GM21381 (cell line): Measurements from ENCODE around the gene SEMA5A.
A peak's percentile ranks its signal among the peaks of the same experiment; 100 is the strongest.
"Not testable (repeated sequence)": the region's sequence is repeated elsewhere in the genome, so short reads cannot be mapped to it uniquely, and the experiment has no call there.

Experiments
- ATAC-seq: cut with Tn5 transposase; IDR thresholded peaks from one replicate; pipeline ENCODE4 v1.9.1; 2021; ENCODE audit warnings: mild to moderate bottlenecking, moderate library complexity; ENCODE audit not compliant: unreplicated experiment

Gene SEMA5A

GRCh38 chr5:9409413-9409960 is 136.4 kb downstream of the SEMA5A start:
- ATAC-seq, result no peak

GRCh38 chr5:9408964-9409363 is 136.9 kb downstream of the SEMA5A start:
- no peak for ATAC-seq

GRCh38 chr5:9405196-9405754 is 140.6 kb downstream of the SEMA5A start:
- no peak for ATAC-seq

- ATAC-seq, result no peak
Observed at GRCh38 chr5:9401786-9402472, 143.9 kb downstream of the SEMA5A start.

GRCh38 chr5:9399783-9400182 is 146.1 kb downstream of the SEMA5A start:
- not testable (repeated sequence) for ATAC-seq

- ATAC-seq, result no peak
Observed at GRCh38 chr5:9399094-9399493, 146.8 kb downstream of the SEMA5A start.

GRCh38 chr5:9398227-9398626 is 147.6 kb downstream of the SEMA5A start:
- no peak for ATAC-seq

- no peak for ATAC-seq
Observed at GRCh38 chr5:9396285-9396770, 149.5 kb downstream of the SEMA5A start.

GRCh38 chr5:9395706-9396105 is 150.2 kb downstream of the SEMA5A start:
- no peak for ATAC-seq

GRCh38 chr5:9394221-9394620 is 151.7 kb downstream of the SEMA5A start:
- no peak for ATAC-seq

GRCh38 chr5:9392625-9393024 is 153.2 kb downstream of the SEMA5A start:
- no peak for ATAC-seq

- no peak for ATAC-seq
Observed at GRCh38 chr5:9391080-9391479, 154.8 kb downstream of the SEMA5A start.

GRCh38 chr5:9390113-9390512 is 155.8 kb downstream of the SEMA5A start:
- ATAC-seq, result no peak

- no peak for ATAC-seq
Observed at GRCh38 chr5:9388941-9389674, 156.8 kb downstream of the SEMA5A start.

- ATAC-seq, result no peak
Observed at GRCh38 chr5:9387879-9388278, 158.0 kb downstream of the SEMA5A start.

- no peak for ATAC-seq
Observed at GRCh38 chr5:9386945-9387344, 158.9 kb downstream of the SEMA5A start.

- ATAC-seq, result no peak
Observed at GRCh38 chr5:9382522-9382921, 163.4 kb downstream of the SEMA5A start.

GRCh38 chr5:9381464-9381863 is 164.4 kb downstream of the SEMA5A start:
- peak; percentile 55 for ATAC-seq

- no peak for ATAC-seq
Observed at GRCh38 chr5:9380109-9380508, 165.8 kb downstream of the SEMA5A start.

GRCh38 chr5:9376363-9377117 is 169.3 kb downstream of the SEMA5A start:
- ATAC-seq, result no peak

- ATAC-seq, result no peak
Observed at GRCh38 chr5:9375756-9376155, 170.1 kb downstream of the SEMA5A start.
